8988T (cell line): Measurements from ENCODE around the gene SPDYC.

Experiments used
- DNase-seq: peaks from one replicate; pipeline ENCODE4 v3.0.0; 2011

SPDYC gene, protein sequence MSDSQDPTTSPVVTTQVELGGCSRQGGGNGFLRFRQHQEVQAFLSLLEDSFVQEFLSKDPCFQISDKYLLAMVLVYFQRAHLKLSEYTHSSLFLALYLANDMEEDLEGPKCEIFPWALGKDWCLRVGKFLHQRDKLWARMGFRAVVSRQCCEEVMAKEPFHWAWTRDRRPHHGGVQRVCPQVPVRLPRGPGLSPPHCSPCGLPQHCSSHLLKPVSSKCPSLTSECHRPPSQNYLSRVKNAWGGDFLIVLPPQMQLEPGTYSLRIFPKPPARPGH

DNA sequence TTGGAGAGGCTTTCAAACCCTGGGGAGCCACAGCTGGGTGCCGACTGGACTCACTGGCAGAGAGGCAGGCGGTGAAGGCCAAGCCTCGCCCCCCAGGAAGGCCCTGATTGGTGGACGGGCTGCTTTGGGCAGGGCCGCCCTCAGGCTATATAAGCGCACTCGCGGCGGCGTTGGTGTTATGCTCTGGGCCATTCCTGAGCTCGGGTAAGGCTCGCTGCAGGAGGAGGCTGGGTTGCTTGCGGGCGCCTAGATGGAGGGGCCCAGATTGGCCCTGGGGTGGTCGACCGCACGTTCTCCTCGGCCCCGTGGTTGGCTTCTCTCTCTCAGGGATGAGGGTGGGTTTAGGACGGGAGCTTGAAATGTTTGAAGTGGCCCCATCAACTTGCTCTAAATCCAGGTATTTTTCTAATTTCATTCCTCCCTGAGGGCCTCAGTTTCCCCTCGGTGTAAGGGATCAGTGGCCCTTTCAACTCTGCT lies at the start of gene SPDYC:
Gene SPDYC (plus strand): TSS at position 176 of the 477 bp plus-strand sequence. CDS start 1,125 bp downstream, outside the sequence.
- DNase-seq, result no peak

DNA sequence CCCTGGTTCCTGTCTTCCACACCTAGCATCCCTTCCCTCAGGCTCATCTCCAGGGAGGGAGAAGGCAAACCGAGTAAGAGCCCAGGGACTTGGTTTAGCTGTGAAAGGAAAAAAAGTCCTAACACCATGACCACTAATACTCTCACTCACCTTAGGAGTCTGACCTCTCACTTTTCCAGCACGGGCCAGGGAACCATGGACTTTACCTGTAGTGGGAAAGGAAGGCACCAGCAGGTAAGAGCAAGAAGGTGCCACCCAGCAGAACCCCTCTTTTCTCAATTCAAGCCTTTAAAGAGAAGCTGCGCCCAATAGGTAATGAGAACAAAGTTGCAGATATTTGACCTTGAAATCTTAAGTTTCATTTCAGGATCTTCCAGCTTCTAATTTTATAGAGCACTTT lies 49.2 kb upstream of the SPDYC start:
- no peak for DNase-seq

DNA sequence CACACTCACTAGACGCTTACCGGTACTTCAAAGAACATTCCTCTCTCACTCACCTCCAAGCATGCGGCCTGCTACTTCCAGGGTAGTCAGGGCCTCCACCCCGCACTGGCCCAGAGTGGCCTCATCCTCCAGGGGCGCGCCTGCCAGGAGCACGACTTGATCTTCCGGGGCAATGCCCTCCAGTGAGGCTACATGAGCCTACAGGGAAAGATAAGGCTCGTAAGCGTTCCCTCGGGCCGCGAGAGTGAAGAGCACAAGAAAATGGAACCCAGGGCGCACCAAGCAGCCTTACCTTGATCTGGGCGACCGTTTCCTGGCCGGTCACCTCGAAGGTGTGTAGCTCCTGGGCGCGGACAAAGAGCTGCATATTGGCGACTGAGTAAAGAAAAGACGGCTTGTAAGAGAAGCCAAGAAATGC lies 48.6 kb upstream of the SPDYC start:
- no peak for DNase-seq

DNA sequence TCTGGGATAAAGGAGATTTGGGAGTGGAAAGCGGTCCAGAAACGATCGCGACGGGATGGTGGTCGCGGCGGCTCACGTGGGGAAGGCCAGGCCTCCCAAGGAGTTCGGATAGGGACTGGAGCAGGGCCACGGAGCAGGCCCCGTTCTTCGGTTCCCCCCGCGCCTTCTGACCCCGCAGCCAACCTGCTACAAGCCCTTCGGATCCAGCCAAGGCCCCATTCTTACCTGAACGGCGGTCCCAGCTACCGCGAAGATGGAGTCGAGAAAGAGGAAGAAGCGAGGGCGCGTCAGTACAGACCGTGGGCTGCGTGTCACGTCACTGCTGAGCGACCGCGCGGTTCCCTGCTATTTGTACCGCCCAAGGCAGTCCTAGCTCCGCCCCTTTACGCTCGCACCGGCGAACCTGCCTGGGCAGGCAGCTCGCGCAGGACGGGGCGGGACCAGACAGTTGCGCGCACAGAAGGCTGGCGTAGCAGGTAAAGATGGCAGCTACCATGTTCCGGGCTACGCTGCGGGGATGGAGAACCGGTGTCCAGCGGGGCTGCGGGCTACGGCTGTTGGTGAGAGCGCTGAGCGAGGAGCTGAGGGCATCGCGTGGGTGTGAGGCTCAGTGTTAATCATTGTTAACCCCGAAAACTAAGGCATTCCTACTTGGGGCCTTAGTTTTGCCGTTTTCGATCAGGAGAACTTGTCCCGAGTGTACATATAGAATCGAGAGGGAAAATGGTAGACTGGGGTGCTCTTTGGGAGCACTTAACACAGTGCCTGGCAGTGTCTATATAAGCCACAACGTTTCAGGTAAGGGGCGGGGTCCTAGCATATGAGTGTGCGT lies 48.0 kb upstream of the SPDYC start, which contains the start of the genes FAU and MRPL49:
Gene FAU (minus strand): TSS at position 270 of the 832 bp plus-strand sequence. CDS start 321 bp downstream, outside the sequence.
Gene MRPL49 (plus strand): TSS at position 457 of the 832 bp plus-strand sequence. CDS start 26 bp downstream, at position 483.
- peak; percentile 96 for DNase-seq

DNA sequence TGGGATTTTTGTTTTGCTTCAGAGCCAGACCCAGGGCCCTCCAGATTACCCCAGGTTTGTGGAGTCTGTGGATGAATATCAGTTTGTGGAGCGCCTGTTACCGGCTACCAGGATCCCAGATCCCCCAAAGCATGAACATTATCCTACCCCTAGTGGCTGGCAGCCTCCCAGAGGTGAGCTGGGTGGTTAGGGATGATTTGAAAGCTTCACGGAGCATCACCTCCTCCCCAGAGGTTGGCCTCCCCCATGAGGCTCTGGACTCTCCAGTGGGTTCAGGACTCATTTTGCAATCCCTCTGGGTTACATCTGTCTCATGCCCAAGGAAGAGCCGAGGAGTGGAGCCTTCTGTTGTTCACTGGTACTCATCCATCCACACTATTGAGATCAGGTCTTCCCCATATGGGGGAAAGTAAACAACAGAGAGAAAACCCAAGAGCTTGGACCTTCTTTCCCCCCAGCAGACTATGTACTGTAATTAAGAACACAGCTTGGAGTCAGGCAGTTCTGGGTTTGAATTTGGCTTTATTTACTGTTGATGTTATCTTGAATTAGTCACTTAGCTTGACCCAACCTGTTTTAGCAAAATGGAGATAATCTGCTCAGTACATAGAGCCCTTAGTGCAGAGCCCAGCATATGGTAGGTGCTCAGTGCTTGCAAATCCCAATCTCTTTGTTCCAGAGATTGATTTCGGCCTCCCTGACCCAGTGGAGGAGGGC lies 45.4 kb upstream of the SPDYC start:
- no peak for DNase-seq

DNA sequence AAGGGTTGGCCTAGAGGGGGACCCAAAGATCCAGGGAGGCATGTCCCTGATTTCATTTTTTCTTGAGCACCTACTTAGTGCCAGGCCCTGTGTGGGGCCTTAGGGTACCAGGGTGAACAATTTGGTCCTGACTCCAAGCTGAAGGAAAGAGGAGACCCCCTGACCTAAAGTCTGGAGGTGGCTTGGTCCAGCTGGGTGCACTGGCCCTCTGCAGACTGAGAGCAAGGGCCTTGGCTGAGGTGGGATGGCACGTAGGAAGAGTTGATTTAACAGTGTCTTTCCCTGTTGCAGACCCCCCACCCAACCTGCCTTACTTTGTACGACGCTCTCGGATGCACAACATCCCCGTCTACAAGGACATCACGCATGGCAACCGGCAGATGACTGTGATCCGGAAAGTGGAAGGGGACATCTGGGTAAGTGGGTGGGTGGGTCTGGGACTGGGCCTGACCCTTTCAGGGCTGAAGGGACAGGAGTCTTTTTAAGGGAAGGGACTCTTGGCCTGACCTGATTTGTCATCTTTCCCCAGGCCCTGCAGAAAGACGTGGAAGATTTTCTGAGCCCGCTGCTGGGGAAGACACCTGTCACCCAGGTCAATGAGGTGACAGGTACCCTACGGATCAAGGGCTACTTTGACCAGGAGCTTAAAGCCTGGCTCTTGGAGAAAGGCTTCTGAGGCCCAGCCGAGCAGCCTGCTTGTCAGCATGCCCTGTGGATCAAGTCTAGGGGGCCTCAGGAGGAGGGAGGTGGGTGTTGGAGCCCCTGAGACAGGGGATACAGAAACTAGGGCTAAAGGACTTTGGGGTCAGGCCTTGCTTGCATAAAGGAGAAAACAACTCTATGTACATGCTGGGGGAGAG lies 44.6 kb upstream of the SPDYC start:
- no peak for DNase-seq

DNA sequence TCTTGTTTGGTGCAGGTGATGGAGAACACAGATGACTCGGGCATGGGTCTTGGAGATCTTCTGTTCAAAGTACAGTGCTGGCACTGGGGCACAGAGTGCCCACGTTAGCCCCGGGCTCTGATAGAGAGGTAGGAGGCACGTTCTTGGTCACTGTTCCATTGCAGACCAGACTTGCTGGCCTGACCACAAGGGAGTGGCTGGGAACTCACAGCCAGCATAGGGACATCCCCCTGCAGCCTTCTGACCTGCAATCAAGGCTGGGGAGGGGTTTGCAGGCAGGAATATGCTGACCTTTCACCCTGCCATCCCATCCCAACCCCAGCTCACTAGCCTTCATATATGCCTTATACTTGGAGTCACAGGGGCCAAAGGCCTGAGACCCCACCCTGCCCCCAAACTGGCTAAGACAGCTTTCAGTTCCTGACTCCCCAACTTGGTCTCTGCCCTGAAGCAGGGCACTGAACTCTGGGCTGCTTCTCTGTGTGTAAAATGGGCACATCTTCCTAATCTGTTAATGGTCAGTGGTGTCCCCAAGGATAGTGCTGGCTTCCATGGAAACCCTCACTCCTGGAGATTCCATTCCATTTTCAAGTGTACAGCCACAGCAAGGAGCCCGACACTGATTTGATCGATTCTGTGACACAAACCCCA lies 43.3 kb upstream of the SPDYC start:
- no peak for DNase-seq

DNA sequence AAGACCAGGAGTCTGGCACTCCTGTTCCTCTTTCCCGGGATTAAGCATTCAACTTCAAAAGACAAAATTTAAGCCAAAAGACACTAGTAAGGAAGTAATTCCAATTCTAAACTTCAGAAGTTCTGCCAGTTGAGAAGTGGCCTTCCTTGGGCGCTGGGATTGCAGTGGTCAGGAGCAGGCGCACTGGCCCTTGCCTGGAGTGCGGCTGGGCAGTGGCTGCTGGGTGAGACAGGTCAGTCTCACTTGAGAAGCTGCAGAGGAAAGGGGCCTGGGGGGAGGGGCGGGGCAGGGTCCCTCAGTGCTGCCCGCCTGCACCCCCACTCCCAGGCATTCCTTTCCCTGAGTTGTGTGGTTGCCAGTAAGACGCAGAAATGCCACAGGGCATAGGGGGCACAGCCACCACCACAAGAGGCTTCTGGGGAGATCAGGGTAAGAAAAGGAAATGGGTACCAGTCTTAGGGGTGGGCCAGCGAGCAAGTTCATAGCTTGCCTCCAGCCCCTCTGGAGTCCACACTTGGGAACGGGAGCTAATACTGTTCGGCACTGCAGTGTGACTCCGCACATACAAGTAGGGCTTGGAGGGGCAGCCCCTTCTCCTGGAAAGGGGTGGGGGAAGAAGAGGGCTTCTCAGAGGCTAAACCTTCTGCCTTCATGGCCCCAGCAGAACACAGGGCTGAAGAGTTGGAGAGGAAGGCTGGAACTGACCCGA lies 42.4 kb upstream of the SPDYC start:
- no peak for DNase-seq

DNA sequence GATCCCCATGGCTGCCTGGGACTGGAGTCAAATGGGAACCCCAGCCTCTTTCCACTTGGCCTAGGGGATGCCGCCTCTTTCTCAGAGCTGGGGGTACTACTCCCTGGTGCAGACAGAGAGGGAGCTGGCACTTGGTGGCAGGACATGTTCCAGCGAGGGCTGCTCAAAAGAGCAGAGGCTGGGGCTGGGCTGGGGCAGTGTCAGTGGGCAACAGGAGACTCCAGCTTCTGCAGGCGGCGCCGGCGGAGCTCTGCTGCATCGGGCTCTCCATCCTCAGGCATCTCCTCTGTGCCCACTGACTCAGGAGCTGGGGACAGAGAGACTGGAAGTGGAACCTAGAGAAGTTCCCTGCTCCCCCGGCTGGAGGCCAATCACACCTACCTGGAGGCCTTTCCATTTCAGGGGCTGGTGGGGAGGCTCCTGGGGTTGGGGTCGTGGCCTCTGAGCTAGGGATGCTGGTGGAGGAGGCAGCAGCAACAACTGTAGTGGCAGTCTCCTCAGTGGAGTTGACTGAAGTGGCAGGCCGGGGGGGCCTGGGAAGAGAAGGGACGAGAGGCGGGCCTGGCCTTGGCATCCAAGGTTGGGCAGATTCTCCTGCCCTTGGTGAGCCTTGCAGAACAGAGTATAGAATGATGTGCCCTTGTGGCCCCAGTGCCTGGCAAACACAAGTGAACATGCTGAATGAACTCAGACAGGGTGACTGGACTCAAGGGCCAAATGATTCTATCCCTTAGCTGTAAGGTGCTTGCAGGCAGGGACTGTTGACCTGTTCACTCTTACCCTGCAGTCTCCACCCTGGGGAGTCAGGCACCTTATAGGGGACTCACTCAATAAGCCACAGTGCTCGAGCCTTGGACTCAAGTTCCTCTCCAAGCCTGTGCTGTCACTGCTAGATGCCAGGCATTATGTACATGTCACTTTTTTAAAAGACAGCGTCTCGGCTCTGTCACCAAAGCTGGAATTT lies 41.6 kb upstream of the SPDYC start:
- DNase-seq, result no peak

DNA sequence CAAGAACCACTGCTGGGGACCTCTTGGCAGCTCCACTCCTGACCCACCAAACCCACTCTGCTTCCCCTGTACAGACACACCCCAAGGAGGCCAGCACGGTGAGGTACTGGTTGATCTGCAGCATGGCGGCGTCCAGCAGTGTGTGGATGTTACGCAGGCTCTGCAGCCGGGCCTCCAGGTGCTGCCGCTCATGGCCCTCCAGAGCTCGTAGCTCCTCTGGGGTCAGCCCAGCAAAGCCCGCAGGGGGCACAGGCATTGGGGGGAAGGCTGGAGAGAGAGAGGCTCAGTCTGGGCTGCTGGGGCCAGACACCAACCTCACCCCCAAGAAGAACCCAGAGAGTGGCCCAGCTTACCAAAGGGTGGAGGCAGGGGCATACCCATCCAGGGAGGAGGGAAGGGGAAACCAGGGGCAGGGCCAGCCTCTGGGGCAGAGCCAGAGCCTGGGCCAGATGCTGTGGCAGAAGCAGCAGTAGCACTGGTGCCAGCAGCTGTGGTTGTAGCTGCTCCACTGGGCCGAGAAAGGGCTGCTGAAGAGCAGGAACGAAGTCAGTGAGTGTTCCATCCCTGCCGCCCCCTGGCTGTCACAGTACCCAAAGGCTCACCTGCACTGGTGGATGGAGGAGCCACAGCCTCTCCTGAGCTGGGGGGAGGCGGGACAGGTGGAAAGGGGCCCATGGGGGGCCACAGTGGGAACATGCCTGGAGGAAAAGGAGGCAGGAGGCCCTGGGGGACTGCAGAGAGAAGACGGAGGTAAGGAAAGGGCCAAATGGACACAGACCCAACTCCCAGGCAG lies 40.2 kb upstream of the SPDYC start:
- DNase-seq, result no peak

DNA sequence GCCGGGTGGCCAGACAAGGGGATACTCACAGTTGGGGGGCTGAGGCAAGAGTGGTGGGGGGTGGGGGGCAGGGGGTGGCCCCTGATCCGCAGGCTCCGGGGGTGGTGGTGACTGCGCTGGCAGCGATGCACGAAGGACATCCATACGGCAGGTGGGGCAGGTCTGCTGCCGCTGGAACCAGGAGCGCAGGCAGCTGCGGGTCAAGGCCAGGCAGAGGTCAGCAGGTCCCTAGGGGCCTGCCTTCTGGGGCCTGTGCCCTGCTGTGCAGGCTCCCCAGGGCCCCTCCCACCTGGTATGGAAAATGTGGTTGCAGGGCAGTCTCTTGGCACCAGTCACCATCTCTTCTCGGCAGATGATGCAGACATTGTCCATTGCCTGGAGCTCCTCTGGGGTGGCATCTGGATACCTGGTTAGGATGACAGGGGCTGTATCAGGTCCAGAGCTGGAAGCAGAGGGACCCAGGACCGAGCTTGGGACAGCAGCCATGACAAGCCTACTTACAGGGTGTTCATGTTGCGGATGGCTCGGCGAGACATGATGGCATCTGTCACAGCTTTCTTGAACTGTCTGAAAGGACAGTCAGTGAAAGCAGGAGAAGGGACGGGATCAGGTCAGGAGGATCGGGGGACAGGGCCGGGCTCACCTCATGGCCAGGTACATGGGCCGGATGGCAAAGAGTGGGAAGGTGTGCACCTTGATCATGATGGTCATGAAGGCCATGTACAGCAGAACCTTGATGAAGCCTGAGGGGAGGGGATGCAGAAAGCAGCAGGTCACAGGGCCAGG lies 39.2 kb upstream of the SPDYC start:
- no peak for DNase-seq

DNA sequence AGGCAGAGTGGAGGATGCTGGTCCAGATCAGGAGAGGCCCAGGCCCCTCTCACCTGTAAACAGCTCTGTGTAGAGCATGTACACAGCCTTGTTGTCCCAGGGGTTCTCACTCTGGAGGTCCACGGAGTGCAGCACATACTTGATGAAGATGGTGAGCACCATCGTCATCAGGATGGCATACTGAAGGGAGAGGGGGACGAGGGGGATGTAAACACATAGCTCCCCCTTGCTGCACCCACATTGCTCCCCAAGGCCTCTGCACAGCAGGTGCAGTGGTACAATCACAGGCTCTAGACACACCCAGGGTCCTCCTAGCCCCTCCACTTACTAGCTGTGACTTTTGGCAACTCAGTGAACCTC lies 38.6 kb upstream of the SPDYC start:
- no peak for DNase-seq

DNA sequence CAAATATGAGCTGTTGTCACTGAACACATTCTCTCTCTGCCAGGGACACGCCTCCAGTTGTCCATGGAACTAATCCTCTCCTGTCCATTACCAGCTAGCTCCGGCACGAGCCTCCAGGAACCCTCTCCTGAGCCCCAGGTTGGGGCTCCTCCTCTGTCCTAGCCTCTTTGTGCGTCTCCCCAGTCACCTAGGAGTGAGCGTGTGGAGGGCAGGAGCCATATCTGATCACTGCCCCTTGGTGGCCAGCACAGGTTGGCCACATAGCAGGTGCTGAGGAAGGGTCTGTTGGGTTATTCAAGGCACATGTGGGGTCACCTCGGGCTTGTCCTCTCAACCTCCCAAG lies 38.2 kb upstream of the SPDYC start:
- no peak for DNase-seq

DNA sequence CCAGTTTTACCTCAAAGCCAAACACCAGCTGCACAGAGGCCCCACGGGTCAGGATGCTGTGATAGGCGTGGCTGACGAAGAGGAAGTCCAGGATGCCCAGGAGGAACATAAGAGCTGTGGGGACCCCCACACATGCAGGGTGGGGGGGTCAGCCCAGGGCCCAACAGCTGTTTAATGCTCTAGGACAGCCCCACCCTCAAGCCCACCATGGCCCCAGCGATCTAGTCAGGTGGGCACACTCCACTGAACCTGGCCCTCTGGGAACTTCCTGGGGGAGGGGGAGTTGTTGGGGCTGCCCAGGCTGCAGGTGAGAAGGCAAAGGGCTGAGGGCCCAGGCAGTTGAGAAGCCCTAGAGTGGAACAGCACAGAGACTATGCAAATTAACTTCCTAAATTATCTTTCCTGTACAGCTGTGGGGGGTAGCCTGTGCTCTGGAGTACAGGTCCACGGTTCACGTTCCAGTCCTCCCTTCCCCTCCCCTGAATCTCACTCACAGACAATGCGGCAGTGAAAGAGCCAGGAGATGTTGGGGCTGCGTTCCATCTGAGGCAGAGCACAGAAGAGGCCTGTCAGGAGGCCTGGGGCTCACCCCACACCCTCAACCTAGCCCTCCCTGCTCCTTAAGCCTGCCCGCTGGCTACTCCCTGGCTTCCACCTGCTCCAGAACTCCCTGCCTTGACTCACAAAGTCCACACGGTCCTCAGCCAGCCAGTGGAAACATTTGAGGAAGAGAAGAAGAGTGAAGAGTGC lies 37.6 kb upstream of the SPDYC start:
- DNase-seq, result no peak

DNA sequence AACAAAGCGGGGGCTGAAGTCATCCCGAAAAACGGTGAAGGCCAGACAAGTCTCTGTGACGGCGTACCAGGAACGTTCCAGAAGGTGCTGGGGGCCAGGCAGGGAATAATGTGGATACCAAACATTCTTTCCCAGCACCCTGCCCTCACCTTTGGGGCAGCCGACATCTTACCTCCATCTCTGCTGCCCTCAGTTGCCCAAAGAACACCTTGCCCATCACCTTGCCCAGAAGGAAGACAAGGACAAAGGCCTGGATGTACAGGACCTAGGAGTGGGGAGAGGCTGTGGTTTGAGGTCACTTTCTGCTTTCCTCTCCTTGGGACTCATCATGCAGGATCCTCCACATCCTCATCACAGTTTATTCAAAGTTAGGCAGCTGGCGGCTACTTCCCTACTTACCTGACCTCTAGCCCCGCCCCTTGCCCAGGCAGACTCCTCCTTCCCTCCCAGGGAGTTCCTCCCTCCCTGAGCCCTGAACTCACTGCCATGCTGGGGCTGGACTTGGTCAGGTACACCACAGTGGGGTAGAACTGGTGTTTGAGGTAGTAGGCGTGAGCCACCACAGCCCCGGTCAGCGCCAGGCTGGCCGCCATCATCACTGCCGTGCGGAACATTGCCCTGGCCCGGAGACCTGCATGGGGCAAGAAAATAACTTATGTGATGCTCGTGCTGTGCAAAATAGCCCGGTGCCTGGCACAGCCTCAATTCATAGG lies 36.9 kb upstream of the SPDYC start:
- DNase-seq, result no peak

DNA sequence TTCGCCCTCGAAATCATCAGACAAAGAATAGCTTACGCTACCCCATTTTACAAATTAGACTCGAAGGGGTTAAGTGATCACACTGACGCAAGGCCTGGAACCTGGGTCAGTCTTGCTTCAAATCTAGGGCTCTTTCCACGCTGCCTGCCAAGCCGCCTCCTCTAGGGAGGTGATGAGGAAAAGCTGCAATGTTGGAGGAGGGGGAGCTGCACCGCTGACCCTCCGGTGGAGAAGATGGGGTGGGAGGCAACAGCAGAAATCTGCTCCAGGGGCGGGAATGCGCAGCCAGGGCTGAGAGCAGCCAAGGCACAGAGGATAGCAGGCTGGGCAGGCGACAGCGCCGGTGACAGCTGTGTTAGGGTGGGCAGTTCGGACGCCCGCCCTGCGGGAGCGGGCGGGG lies 36.3 kb upstream of the SPDYC start:
- DNase-seq, result no peak
